EL (cell line): Measurements from ENCODE around the gene MR1.

Experiments used
- DNase-seq: peaks from one replicate; pipeline ENCODE4 v3.0.0-alpha.2; 2016

Gene MR1

DNA sequence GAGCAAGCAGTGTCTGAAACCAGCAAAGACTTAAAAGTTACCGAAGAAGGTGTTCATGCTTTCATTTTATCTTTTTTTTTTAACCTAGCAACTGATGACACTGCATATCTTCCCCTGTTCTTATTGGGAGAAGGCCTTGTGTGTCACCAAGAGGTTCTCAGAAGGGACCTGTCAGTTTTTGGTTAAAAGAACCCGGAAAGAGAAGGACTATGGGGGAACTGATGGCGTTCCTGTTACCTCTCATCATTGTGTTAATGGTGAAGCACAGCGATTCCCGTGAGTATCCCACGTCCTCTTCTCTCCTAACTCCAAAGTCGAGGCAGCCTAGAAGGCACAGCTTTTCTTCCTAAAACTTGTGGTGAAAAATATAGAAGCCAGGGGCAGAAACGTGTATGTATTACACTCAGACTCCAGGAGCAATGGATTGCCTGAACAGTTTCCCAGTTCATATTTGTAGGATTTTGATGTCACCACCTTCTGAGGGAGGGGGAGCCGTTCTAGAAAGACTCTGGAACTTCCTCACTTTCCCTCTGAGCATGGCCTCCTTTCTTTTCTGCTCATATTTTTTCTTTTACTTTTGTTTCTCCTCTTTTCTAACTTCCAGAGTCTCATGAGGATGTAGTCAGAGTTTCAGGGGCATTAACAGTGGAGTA lies at the start of gene MR1:
MR1 (plus strand) TSS at position 185 of the 653 bp plus-strand sequence; CDS start at position 210, 25 bp downstream.
- peak; percentile 87 for DNase-seq

DNA sequence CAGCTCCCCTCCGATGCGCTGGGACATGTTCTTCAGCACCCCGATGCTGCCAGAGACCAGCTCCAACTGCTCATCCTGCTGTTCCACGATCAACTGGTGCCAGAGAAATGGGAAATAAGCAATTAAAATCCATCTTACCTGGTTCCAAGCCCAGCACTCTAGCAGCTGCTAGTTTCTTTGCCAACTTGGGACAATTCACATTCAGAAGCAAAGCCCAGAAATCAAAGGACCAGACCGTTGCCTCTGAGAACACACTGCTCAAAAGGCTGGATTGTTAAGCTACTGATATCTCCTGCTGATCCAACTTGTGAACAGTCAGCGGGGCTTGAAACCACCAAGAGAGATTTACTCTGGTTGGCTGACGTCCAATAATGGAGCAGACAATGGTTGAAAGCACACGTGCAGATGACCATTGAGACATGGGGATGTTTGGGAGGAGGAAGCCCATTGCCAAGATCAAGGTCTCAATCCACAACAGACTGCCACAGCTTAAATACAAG lies 45.5 kb upstream of the MR1 start:
- no peak for DNase-seq

DNA sequence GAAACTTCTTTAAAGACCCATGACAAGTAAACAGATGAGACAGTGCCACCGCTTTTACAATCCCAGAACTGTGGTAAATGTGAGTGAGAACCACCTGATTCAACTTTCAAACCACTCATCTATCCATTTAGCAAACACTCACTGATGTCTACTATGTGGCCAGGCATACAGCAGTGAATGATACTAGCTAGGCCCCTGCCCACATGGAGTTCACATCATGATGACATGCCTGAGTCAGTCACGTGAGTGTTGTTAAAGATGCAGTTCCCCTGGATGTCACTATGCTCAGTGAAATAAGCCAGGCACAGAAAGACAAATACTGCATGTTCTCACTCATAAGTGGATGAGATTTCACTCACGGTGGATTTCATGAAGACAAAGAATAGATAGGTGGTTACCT lies 39.5 kb upstream of the MR1 start:
- no peak for DNase-seq

- no peak for DNase-seq
Observed at GRCh38 chr1:180997843-180998504, 35.8 kb upstream of the MR1 start.

GRCh38 chr1:181001091-181001780 lies 32.5 kb upstream of the MR1 start:
- DNase-seq, result no peak

GRCh38 chr1:181002582-181003172 lies 31.1 kb upstream of the MR1 start:
- DNase-seq, result no peak

- DNase-seq, result peak; percentile 74
Observed at GRCh38 chr1:181010789-181011188, 23.0 kb upstream of the MR1 start.

DNA sequence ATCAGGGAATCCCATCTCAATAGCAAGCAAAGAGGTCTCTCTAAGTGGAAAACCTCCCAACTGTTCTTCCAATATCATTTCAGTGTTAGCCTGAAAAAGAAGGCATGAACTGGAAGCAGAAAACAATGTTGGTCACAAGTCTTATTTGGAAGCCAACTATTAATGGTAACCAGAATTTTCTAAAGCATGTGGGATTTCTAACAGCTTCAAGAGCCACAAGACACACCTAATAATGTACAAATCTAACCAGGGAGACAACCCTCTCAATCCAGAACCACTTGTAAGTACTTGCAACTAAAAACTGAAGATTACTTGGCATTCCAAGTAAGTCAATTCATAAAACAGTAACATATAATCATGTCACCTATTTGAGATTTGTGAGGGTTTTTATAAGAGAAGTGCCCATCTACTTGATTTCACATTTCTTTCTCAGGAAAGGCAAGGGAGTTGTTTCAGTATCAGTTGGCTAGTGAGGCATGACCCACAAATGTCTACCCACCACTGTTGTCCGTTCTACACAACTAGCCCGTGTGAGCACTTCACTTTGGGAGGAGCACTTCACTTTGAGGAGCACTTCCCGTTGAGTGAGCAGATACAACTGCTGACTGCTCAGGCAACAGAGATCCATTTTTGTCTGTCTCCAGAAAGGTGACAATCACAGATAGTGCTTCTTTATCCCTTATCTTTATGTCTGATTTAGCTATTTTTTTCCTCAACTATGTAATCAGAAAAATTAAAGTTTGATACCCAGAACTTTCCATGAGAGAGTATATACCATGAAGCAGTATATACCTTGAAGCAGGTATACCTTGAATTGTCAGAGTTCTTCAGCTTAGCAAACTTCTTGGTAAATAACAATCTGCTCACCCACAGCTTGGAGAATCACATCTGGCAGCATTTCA lies 22.2 kb upstream of the MR1 start:
- no peak for DNase-seq

GRCh38 chr1:181012203-181012745 lies 21.5 kb upstream of the MR1 start:
- no peak for DNase-seq

DNA sequence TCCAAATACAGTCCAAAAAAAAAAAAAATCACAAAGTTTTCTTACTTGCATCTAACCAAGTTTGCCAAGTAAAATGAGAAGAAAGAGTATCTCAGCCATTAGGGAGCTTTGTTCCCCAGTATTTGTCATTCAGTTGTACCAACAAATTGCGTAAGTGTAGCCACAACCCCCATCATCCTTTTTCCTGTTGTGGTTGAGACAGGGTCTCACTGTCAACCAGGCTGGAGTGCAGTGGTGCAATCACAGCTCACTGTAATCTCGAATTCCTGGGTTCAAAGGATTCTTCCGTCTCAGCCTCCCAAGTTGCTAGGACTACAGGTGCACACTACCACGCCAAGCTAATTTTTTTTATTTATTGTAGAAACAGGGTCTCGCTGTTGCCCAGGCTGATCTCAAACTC lies 20.6 kb upstream of the MR1 start:
- no peak for DNase-seq

- DNase-seq, result no peak
Observed at GRCh38 chr1:181014477-181015250, 19.1 kb upstream of the MR1 start.

DNA sequence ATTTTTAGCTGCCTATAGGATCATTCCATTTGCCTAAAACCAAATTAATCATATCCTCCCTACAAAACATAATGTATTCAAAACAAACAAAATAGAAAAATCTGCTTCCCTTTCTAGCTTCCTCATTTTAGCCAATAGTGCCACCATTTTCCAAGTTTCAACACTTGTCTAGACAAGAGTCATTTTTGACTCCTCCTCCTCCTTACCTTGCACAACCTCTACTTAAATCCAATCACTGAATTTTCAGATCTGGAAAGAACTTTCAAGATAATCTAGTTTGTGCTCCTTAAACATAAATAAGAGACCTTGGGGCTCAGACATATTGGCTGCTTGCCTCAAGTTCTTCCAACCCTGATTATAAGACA lies 18.6 kb upstream of the MR1 start:
- DNase-seq, result no peak

- no peak for DNase-seq
Observed at GRCh38 chr1:181016563-181016962, 17.2 kb upstream of the MR1 start.

DNA sequence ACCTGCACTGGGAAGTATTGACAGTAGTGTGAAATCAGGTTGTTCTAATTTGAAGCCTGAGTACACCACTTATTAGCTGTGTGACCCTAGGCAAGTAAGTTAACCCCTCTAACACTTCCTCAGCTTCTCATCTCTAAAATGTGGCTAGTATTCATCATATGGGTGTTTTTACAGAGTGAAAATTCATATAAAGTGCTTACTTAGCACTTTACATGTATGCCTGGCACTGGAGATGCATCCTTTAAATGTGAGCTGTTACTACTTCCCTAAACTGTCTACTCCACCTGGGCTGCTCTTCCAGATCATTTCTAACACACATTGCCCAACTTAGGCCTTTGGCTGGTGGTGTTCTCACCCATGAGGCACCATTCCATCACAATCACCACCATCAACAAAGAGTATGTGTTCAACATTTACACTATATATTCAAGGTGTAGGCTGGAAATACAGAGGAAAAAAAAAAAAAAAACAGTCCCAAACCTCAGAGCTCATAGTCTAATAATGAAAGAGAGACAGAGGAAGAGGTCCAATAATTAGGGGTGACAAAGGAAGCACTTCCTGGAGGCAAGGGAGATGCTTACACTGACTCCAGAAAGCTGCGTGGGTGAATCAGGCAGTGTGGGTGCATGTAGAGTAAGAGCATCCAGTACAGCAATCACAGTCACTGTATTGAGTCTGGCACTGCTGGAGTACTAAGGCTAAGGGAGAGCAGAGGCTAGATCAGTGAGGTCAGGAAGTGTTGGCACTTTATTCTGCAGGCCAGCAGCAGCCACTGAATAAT lies 14.7 kb upstream of the MR1 start:
- no peak for DNase-seq

GRCh38 chr1:181021159-181021558 lies 12.6 kb upstream of the MR1 start:
- DNase-seq, result no peak

- peak; percentile 86 for DNase-seq
Observed at GRCh38 chr1:181021811-181022434, 11.9 kb upstream of the MR1 start.

- no peak for DNase-seq
Observed at GRCh38 chr1:181023265-181024057, 10.3 kb upstream of the MR1 start.

DNA sequence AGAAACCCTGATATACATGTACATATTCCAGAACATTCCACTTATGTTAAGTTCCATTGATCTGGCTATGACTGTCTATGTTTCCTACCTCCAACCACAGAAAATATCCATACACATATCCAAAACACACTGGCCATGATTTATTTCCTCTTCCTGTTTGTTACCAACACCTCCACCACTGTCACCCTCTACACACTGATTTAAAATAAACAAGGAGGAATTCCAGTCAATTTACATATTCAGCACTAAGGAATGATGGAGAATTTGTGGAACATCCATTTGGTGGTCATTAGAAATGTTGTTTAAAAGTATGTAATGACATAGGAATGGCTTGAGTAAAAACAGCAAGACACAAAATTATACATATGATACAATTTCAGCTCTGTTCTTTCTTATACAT lies 5.6 kb upstream of the MR1 start:
- DNase-seq, result peak; percentile 67

- no peak for DNase-seq
Observed at GRCh38 chr1:181028615-181029014, 5.2 kb upstream of the MR1 start.
